ENCODE results near the gene ELF2.
A peak's percentile ranks its signal among the peaks of the same experiment; 100 is the strongest.
"Not testable (repeated sequence)": the region's sequence is repeated elsewhere in the genome, so short reads cannot be mapped to it uniquely, and the experiment has no call there.

ELF2 gene

DNA sequence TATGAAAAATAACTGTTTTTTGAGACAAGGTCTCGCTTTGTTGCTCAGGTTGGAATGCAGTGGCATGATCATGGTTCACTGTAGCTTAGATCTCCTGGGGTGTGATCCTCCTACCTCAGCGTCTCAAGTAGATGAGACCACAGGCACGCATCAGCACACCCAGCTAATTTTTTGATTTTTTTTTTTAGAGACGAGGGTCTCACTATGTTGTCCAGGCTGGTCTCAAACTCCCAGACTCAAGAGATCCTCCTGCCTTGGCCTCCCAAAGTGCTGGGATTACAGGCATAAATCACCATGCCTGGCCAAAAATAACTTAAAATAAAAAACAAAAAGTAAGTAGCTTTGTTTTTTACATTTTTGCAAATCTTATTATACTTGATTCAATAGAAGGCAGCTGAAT, 98.1 kb downstream of the ELF2 start:
- DNase-seq (ENCODE audit: low read depth in 2 of 2), result no peak

GRCh38 chr4:139077567-139078355, 99.3 kb downstream of the ELF2 start:
- DNase-seq (ENCODE audit: low read depth in 2 of 2), result no peak

GRCh38 chr4:139076016-139076744, 100.8 kb downstream of the ELF2 start:
- DNase-seq (ENCODE audit: low read depth in 2 of 2), result no peak

DNA sequence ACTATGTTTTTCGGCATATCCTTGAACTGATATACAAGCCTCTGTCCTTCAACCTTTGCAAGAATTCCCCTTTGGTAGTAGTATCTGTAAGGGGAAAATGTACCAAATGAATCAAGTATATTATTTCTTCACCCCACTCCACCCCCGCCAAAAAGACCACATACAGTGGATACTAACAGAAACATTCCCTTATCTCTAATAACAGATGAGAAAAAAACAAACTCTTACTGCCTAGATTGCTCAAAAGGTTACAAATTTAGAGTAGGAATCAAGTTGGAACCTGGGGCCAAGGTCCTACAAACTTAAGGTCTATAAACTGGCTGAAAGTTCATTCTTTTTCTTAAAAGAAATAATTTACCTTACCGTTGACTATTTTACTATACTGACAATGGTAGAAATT, 116.4 kb downstream of the ELF2 start:
- no peak for DNase-seq (ENCODE audit: low read depth in 2 of 2)

DNA sequence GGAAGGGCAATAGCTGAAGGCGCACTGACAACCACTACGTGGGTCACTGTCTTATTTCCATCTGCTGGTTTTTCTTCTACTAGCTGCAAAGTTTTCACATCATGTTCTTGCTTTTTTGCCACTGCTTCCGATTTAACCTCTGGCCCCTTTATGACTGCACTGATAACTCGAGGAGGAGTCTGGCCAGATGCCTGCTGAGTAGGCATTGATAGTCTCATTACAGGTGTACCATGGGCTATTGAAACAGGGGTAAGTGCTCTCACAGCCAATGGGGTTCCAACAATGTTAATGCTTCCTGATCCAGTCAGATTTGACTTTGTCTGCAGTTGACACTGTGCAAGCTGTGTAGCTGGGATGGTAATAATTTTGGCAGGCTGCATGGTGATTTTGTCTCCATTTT, 118.0 kb downstream of the ELF2 start:
- DNase-seq (ENCODE audit: low read depth in 2 of 2), result not testable (repeated sequence)

DNA sequence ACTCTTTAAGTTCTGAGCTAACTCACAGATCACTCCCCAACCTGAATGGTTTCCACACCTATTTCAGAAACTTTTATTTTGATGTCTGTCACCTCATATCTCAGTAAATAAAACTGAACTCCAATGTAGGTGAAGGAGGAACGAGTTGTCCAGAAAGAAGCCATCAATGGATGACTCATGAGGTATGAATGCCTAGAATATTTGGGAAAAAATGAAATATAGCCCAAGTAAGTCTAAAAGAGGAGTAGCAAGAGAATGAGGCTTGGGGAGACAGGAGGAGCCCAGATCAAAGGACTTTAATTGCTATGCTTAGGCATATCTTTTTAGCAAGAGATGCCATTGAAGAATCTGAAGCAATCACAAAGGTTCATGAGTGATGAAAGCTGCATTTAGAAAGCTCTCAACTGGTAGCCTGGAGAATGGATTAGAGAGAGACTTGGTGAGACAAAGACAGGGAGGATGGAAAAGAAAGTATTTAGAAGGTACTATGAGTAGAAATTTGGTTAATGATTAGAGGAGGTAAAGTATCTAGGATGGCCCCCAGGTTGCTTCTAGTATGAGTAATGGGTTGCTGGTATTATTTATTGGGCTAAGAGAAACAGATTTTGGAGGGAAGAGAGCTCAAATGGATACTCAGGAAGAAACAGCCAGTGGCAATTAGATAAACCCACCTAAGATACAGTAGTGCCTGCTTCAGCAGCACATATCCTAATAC, 122.1 kb downstream of the ELF2 start:
- DNase-seq (ENCODE audit: low read depth in 2 of 2), result no peak

- no peak for DNase-seq (ENCODE audit: low read depth in 2 of 2)
Observed at GRCh38 chr4:139053909-139054308, 123.1 kb downstream of the ELF2 start.

GRCh38 chr4:139050446-139050845, 126.6 kb downstream of the ELF2 start:
- no peak for DNase-seq (ENCODE audit: low read depth in 2 of 2)

- no peak for DNase-seq (ENCODE audit: low read depth in 2 of 2)
Observed at GRCh38 chr4:139048026-139048425, 129.0 kb downstream of the ELF2 start.

DNA sequence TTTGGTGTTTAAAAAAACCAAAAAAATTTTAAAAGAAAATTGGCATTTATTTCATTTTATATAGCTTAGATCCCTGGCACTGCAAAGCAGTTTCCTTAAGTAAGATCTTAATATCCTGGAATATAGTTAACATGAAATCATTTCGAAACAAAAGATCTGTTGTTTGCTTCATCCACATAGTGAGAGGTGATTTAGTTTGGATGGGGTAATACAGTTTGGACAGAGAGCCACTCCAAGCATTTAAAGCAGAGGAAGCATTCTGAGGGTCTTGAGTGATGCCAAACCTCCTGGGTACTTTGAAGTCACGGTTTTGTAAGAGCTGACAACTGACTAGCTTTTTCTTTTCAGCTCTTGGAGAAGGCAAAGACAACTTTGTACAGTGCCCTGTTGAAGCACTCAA, 132.7 kb downstream of the ELF2 start:
- no peak for DNase-seq (ENCODE audit: low read depth in 2 of 2)

GRCh38 chr4:139042981-139043460, 134.0 kb downstream of the ELF2 start:
- DNase-seq (ENCODE audit: low read depth in 2 of 2), result no peak

- no peak for DNase-seq (ENCODE audit: low read depth in 2 of 2)
Observed at GRCh38 chr4:139038874-139039443, 138.1 kb downstream of the ELF2 start.

DNA sequence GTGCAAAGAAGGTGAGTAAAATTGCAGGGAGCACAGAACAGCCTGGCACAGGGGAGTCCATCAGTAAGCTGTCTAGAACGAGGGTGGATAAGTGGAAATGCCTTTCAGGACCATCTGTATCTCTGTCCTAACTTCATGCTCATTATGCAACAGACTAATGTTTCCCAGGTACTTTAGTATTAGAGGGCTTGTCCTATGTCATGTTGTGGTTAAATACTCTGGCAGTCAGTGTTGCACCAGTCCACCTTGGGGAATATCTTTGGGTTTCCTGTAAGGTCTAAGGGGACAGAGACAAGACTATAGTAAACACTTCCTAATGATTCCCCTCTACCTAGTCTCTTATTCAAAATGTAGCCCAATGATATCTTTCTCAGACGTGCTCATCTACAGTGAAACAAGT, 140.1 kb downstream of the ELF2 start:
- DNase-seq (ENCODE audit: low read depth in 2 of 2), result no peak

GRCh38 chr4:139035650-139036049, 141.4 kb downstream of the ELF2 start:
- DNase-seq (ENCODE audit: low read depth in 2 of 2), result no peak

DNA sequence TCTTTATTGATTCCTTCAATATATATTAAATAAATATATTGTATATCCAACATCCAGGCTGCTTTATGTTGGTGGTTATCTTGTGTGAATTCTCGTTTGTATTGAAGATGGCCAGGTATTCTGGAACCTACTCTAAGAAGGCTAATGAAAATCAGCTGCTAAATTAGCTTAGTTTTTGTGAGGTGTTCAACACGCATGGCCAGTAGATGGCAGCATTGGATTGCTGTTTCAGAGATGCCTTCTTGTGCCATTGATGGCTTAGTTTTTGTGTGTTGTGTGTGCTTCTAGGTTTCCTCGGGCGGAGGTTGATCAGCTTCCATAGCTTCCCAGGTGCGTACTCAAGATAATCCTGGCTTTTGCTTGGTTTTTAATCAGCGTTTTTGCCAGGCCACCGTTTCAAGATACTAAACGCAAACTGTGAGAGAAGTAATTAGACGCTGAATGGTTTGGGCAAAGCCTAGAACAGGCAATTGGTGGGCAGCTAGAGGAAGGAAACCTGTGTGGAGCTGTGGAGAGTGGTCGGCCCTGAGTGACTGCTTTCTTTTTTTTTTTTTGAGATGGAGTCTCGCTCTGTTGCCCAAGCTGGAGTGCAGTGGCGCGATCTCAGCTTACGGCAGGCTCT, 146.3 kb downstream of the ELF2 start:
- DNase-seq (ENCODE audit: low read depth in 2 of 2), result peak; percentile 17 to 21

- not testable (repeated sequence) for DNase-seq (ENCODE audit: low read depth in 2 of 2)
Observed at GRCh38 chr4:139029866-139030363, 147.1 kb downstream of the ELF2 start.

DNA sequence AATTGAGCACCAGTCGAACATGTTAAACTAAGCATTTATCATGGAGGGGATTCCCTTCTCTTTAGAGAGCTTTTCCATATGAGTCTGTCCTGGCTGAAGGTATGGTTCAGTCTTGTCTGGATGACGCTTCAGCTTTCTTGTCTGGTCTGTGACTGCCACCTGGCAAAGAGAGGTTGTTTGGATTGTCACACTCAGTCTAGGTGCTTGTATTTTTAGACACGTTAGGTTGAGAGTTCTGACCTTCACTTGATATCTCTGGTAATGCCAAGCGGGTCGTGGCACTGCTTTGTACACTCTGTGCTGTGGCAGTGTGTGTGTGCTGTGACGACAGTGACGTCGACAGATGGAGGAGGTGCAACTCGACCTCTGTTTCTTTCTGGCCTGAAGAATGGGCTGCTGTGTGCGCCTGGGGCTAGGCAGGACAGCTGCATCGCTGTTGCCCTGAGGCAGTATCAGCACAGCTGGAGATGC, 148.8 kb downstream of the ELF2 start:
- DNase-seq (ENCODE audit: low read depth in 2 of 2), result no peak

DNA sequence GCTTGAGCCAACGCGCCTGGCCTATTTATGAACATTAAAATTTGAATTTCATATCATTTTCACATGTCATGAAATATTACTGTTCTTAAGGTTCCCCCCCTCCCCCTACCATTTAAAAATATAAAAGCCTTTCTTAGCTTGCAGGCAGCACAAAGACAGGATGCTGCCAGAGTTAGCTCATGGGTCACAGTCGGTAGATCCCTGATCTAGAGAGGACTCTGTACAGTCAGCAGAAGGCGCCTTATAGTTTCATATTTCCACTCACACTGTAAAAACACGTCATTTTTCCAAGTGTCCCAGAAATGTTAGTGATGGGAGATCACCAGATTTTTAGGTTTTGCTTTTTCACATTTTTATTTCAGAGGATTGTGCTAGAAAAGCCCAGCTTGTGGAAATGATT, 149.2 kb downstream of the ELF2 start:
- no peak for DNase-seq (ENCODE audit: low read depth in 2 of 2)

DNA sequence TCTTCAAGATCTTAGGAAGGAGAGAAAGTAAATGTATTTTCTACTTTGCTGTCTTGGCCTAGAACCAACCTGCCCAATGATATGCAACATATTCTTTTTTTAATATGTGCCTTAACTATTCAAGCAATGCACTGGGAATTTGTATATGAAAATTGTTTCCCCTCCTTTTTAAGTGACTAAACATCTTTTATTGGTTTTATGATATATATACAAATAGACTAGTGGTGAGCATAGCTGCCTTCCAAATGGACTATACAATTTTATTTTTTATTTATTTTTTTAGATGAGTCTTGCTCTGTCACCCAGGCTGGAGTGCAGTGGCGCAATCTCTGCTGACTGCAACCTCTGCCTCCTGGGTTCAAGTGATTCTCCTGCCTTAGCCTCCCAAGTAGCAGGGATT, 151.2 kb downstream of the ELF2 start:
- no peak for DNase-seq (ENCODE audit: low read depth in 2 of 2)

DNA sequence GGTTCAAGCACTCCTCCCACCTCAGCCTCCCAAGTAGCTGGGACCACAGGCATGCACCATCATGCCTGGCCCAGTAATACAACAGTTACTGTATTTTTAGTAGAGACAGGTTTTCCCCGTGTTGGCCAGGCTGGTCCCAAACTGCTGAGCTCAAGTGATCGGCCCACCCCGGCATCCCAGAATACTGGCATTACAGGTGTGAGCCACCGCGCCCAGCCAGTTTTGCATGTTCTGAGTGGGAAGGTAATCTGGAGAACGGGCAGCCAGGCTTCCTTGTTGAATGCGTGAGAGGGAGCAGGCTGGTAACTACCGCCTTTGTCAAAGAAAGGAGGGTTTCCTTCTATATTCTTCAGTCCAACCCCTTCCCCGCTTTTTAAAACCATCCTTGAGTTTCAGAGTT, 152.3 kb downstream of the ELF2 start:
- no peak for DNase-seq (ENCODE audit: low read depth in 2 of 2)

- DNase-seq (ENCODE audit: low read depth in 2 of 2), result no peak
Observed at GRCh38 chr4:139022835-139023234, 154.2 kb downstream of the ELF2 start.
